IMR-90 (cell line): Measurements from ENCODE around the gene RPL18. TPM values are rescaled to one million over a fixed set of nuclear protein-coding genes. Genes with fewer than 3 reads are reported as not detected.

Experiments
- ATAC-seq: fragments of 200-7000 bp; cut with Tn5 transposase; 2 replicates; pipeline ENCODE4 v1.9.1; 2020; ENCODE audit warnings: low read depth, mild to moderate bottlenecking, moderate library complexity
- BruUV-seq: library from RNA; stranded (reverse); fragments of 400-500 nt; replicated peaks from 2 replicates; lab custom pipeline; 2021; lab: Mats Ljungman, UMichigan
- CTCF ChIA-PET: fragments of 300-600 bp; formaldehyde crosslinking; extraction: SDS; loops from one replicate; lab custom pipeline; 2021; ENCODE audit warnings: antibody characterized with exemption; lab: Yijun Ruan, JAX
- POLR2A ChIA-PET: fragments of 300-600 bp; sonication (Branson Sonifier 250); formaldehyde crosslinking; loops from one replicate; lab custom pipeline; 2022; ENCODE audit warnings: antibody characterized with exemption; ENCODE audit not compliant: unreplicated experiment; lab: Charles Lee
- DNase-seq: peaks from one replicate; pipeline ENCODE4 v3.0.0; 2013
- H2AFZ ChIP-seq: replicated peaks from 2 replicates; pipeline ENCODE3; 2013; ENCODE audit warnings: low read length, mild to moderate bottlenecking; ENCODE audit not compliant: poor library complexity
- H2AK5ac ChIP-seq: 2 replicates; pipeline ENCODE4 v1.6.1; 2013; ENCODE audit warnings: low read depth, low read length, inconsistent platforms
- H2AK9ac ChIP-seq: replicated peaks from 2 replicates; pipeline ENCODE3; 2013; ENCODE audit warnings: mild to moderate bottlenecking, low read depth, low read length, moderate library complexity; ENCODE audit not compliant: poor library complexity
- H2BK120ac ChIP-seq: 2 replicates; pipeline ENCODE4 v1.6.1; 2013; ENCODE audit warnings: low read depth, low read length, inconsistent platforms
- H2BK15ac ChIP-seq: 3 replicates; pipeline ENCODE4 v1.6.1; 2013; ENCODE audit warnings: low read depth, low read length, inconsistent platforms
- H2BK20ac ChIP-seq: 2 replicates; pipeline ENCODE4 v1.6.1; 2013; ENCODE audit warnings: low read depth, mild to moderate bottlenecking, inconsistent platforms, low read length, moderate library complexity
- H2BK5ac ChIP-seq: 2 replicates; pipeline ENCODE4 v1.6.1; 2013; ENCODE audit warnings: mild to moderate bottlenecking, low read depth, low read length, inconsistent platforms; ENCODE audit not compliant: poor library complexity, severe bottlenecking
- H3K14ac ChIP-seq: replicated peaks from 2 replicates; pipeline ENCODE4 v1.6.1; 2013; ENCODE audit warnings: low read depth, low read length, inconsistent platforms
- H3K18ac ChIP-seq: 2 replicates; pipeline ENCODE4 v1.6.1; 2013; ENCODE audit warnings: low read depth, low read length, control low read depth
- H3K23ac ChIP-seq: 2 replicates; pipeline ENCODE4 v1.6.1; 2013; ENCODE audit warnings: low read depth, low read length, inconsistent platforms
- H3K27ac ChIP-seq: 2 replicates; pipeline ENCODE4 v1.5.1; 2013; ENCODE audit warnings: mild to moderate bottlenecking, control low read depth, low read length; ENCODE audit not compliant: insufficient read depth
- H3K27me3 ChIP-seq: 2 replicates; pipeline ENCODE4 v1.6.1; 2013; ENCODE audit warnings: low read length; ENCODE audit not compliant: control insufficient read depth, insufficient read depth
- H3K36me3 ChIP-seq: 2 replicates; pipeline ENCODE4 v1.6.1; 2013; ENCODE audit warnings: low read length, mixed read lengths; ENCODE audit not compliant: control insufficient read depth, insufficient read depth
- H3K4ac ChIP-seq: 2 replicates; pipeline ENCODE4 v1.6.1; 2013; ENCODE audit warnings: low read depth, low read length, inconsistent platforms
- H3K4me1 ChIP-seq: 2 replicates; pipeline ENCODE4 v1.6.1; 2013; ENCODE audit warnings: low read length, mixed read lengths; ENCODE audit not compliant: control insufficient read depth, insufficient read depth
- H3K4me2 ChIP-seq: 2 replicates; pipeline ENCODE4 v1.6.1; 2013; ENCODE audit warnings: low read depth, mild to moderate bottlenecking, control low read depth, low read length, moderate library complexity
- H3K4me3 ChIP-seq: 2 replicates; pipeline ENCODE4 v1.5.1; 2013; ENCODE audit warnings: low read depth, mild to moderate bottlenecking, control low read depth, low read length, moderate library complexity; ENCODE audit not compliant: insufficient read depth
- H3K56ac ChIP-seq: 2 replicates; pipeline ENCODE4 v1.6.1; 2013; ENCODE audit warnings: low read length, inconsistent platforms; ENCODE audit not compliant: insufficient read depth; ENCODE audit errors: extremely low read depth
- H3K79me1 ChIP-seq, 2 experiments: 2 replicates each; pipeline ENCODE4 v1.6.1; 2013; ENCODE audit warnings: low read length in 2 of 2, inconsistent platforms in 1 of 2, low read depth in 1 of 2
- H3K9ac ChIP-seq: 2 replicates; pipeline ENCODE4 v1.6.1; 2013; ENCODE audit warnings: low read depth, low read length, control low read depth
- H3K9me1 ChIP-seq: 2 replicates; pipeline ENCODE4 v1.6.1; 2013; ENCODE audit warnings: low read length, inconsistent platforms; ENCODE audit not compliant: insufficient read depth
- H3K9me3 ChIP-seq: 2 replicates; pipeline ENCODE4 v1.6.1; 2013; ENCODE audit warnings: low read length; ENCODE audit not compliant: control insufficient read depth, insufficient read depth
- H4K20me1 ChIP-seq: 2 replicates; pipeline ENCODE4 v1.6.1; 2013; ENCODE audit warnings: low read length, inconsistent platforms; ENCODE audit not compliant: insufficient read depth
- H4K5ac ChIP-seq: 2 replicates; pipeline ENCODE4 v1.6.1; 2013; ENCODE audit warnings: mild to moderate bottlenecking, low read depth, low read length, control low read depth
- H4K8ac ChIP-seq, 2 experiments: 2 replicates each; pipeline ENCODE4 v1.6.1; 2013; ENCODE audit warnings: low read depth in 2 of 2, low read length in 2 of 2, control low read depth in 1 of 2, inconsistent platforms in 1 of 2
- H4K91ac ChIP-seq: 2 replicates; pipeline ENCODE4 v1.6.1; 2013; ENCODE audit warnings: low read depth, low read length, inconsistent platforms; ENCODE audit not compliant: insufficient read depth
- BHLHE40 ChIP-seq: fragments of 150-350 bp; IDR thresholded peaks from 2 replicates; pipeline ENCODE4 v1.6.1; 2016; ENCODE audit warnings: mild to moderate bottlenecking, low read depth, low read length
- POLR2A ChIP-seq: IDR thresholded peaks from 2 replicates; pipeline ENCODE4 v1.6.1; 2012; ENCODE audit warnings: mild to moderate bottlenecking, low read depth, low read length
- RCOR1 ChIP-seq: IDR thresholded peaks from 2 replicates; pipeline ENCODE4 v1.6.1; 2012; ENCODE audit warnings: mild to moderate bottlenecking, low read length, improper control_type of control experiment; ENCODE audit not compliant: insufficient replicate concordance
- WGBS, 2 experiments: methylation state at CpG; one replicate each; pipeline versions ENCODE4 v1.1.5 to v1.1.7; 2013; ENCODE audit warnings: missing lambda C conversion rate in 2 of 2; ENCODE audit not compliant: insufficient read length in 1 of 2; ENCODE audit errors: extremely low coverage in 2 of 2; 5-methylcytosine and 5-hydroxymethylcytosine counted together
- dilution Hi-C: fragments of 300-500 bp; cut with HindIII; formaldehyde crosslinking; loops from one replicate; pipeline ENCODE4 v1.14.3; 2018; ENCODE audit warnings: low sequenced_read_pairs; ENCODE audit not compliant: unreplicated experiment
- in situ Hi-C: fragments of 300-500 bp; cut with MboI; formaldehyde crosslinking; loops from 3 replicates; pipeline ENCODE4 v1.14.3; 2019; ENCODE audit warnings: low sequenced_read_pairs, inconsistent platforms, mixed read lengths
- intact Hi-C: fragments of 100-400 bp; cut with micrococcal nuclease; formaldehyde crosslinking; loops from 2 replicates; pipeline ENCODE4 v1.10.0; 2022
- polyA plus RNA-seq, 3 experiments: library from polyadenylated mRNA; depleted of rRNA; stranded (reverse); fragments of >200 nt; gene quantifications; 2 replicates each; pipeline ENCODE4 v1.2.3, GENCODE V29; 2012; ENCODE audit warnings: low replicate concordance in 1 of 3
- total RNA-seq: library from RNA; depleted of rRNA; stranded (reverse); fragments of >200 nt; gene quantifications from 2 replicates; pipeline ENCODE4 v1.2.3, GENCODE V29; 2012
- TF ChIP-seq, protein P1 (sequence below): fragments of 150-350 bp; IDR thresholded peaks from 2 replicates; pipeline ENCODE4 v1.6.1; 2017; ENCODE audit warnings: mild to moderate bottlenecking, antibody characterized with exemption, low read length, low read depth

The RPL18 gene
- total and polyA plus RNA-seq, 2 of the 4 experiments (the other 2 are of a cell fraction) = 1,909 to 2,254 TPM

DNA sequence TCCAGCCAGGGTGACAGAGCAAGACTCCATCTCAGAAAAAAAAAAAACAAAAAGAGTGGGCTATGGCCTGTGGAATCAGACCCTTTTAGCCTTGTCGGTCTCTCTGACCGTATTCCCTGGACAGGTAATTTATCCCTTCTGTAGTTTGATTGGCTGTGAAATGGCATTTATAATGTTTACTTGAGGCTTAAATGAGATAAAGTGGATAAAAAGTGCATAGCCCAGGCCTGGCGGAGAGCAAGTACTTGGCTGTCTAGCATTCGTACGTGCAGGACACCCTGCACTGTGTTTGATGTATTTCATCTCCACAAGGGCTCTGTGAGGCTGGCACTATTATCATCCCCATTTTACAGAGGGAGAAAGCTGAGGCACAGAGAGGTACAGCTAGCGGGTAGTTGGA, 46.8 kb upstream of the RPL18 start:
- H2BK120ac ChIP-seq = no peak overlapping the region
- CTCF ChIA-PET = no interaction called here
- H3K36me3 ChIP-seq = no peaks in the 10 kb centered on the region
- H4K5ac ChIP-seq = no peak overlapping the region
- BruUV-seq = no TSS peak
- no peak overlapping the region for H2AK5ac ChIP-seq
- no peak overlapping the region for H3K9ac ChIP-seq
- POLR2A ChIA-PET = no interaction called here
- no peak overlapping the region for H4K8ac ChIP-seq
- no peak overlapping the region for H3K14ac ChIP-seq
- H4K20me1 ChIP-seq = no peaks in the 10 kb centered on the region
- no peak overlapping the region for H2BK15ac ChIP-seq
- H2AFZ ChIP-seq = no peak overlapping the region
- no peaks in the 10 kb centered on the region for H3K4me1 ChIP-seq
- WGBS, 2 experiments = no CpG with 5 or more reads among the region's 6 CpGs
- no peak for ATAC-seq
- H3K56ac ChIP-seq = no peak overlapping the region
- H3K9me3 ChIP-seq = no peaks in the 10 kb centered on the region
- H3K18ac ChIP-seq = no peak overlapping the region
- H3K79me1 ChIP-seq = no peaks in the 10 kb centered on the region
- TF ChIP-seq BHLHE40 = no peak
- TF ChIP-seq RCOR1 = no peak
- TF ChIP-seq POLR2A = no peak
- TF ChIP-seq, protein P1, sequence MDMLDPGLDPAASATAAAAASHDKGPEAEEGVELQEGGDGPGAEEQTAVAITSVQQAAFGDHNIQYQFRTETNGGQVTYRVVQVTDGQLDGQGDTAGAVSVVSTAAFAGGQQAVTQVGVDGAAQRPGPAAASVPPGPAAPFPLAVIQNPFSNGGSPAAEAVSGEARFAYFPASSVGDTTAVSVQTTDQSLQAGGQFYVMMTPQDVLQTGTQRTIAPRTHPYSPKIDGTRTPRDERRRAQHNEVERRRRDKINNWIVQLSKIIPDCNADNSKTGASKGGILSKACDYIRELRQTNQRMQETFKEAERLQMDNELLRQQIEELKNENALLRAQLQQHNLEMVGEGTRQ = no peak
- in situ Hi-C loops = no loop called here
- no peak overlapping the region for H4K91ac ChIP-seq
- no peak overlapping the region for H2BK20ac ChIP-seq
- DNase-seq = no peak
- H3K4me3 ChIP-seq = no peak overlapping the region
- H2AK9ac ChIP-seq = no peak overlapping the region
- intact Hi-C loops = no loop called here
- no peaks in the 10 kb centered on the region for H3K9me1 ChIP-seq
- H2BK5ac ChIP-seq = no peak overlapping the region
- no peak overlapping the region for H3K4ac ChIP-seq
- H3K23ac ChIP-seq = no peak overlapping the region
- peaks cover 2% of the 10 kb centered on the region for H3K27me3 ChIP-seq
- no peak overlapping the region for H3K4me2 ChIP-seq
- H3K27ac ChIP-seq = no peak overlapping the region
- dilution Hi-C loops = no loop called here
